SIG-M5 treated with dmso at 0.1 percent for 504 hours (cell line): Measurements from ENCODE around the gene AKTIP.

Experiments used
- DNase-seq: peaks from one replicate; lab custom pipeline; 2025; ENCODE audit not compliant: unreplicated experiment; lab: John Stamatoyannopoulos, UW

AKTIP gene

GRCh38 chr16:53484542-53484941 lies 18.5 kb downstream of the AKTIP start:
- DNase-seq = no peak

GRCh38 chr16:53482123-53482522 lies 20.9 kb downstream of the AKTIP start:
- peak; percentile 81 for DNase-seq

- no peak for DNase-seq
Observed at GRCh38 chr16:53480394-53480793, 22.6 kb downstream of the AKTIP start.

- DNase-seq = no peak
Observed at GRCh38 chr16:53478965-53479364, 24.0 kb downstream of the AKTIP start.

- DNase-seq = no peak
Observed at GRCh38 chr16:53476867-53477266, 26.1 kb downstream of the AKTIP start.

- DNase-seq = no peak
Observed at GRCh38 chr16:53465606-53466280, 37.3 kb downstream of the AKTIP start.

GRCh38 chr16:53458635-53459034 lies 44.4 kb downstream of the AKTIP start:
- no peak for DNase-seq

- DNase-seq = no peak
Observed at GRCh38 chr16:53457670-53458069, 45.3 kb downstream of the AKTIP start.

- DNase-seq = no peak
Observed at GRCh38 chr16:53456625-53457024, 46.4 kb downstream of the AKTIP start.

- no peak for DNase-seq
Observed at GRCh38 chr16:53453928-53454327, 49.1 kb downstream of the AKTIP start.

GRCh38 chr16:53449816-53450517 lies 53.0 kb downstream of the AKTIP start:
- no peak for DNase-seq

GRCh38 chr16:53446090-53446489 lies 56.9 kb downstream of the AKTIP start:
- DNase-seq = no peak

- DNase-seq = no peak
Observed at GRCh38 chr16:53445534-53445933, 57.5 kb downstream of the AKTIP start.
